HepG2 (cell line): ENCODE results near the gene AFAP1. TPM values are rescaled to one million over a fixed set of nuclear protein-coding genes. Genes with fewer than 3 reads are reported as not detected.

Experiments
- ATAC-seq: fragments of 200-7000 bp; cut with Tn5 transposase; 3 replicates; pipeline ENCODE4 v1.9.1; 2020; ENCODE audit warnings: mild to moderate bottlenecking, moderate library complexity
- BruUV-seq: library from RNA; stranded (reverse); fragments of 400-500 nt; replicated peaks from 2 replicates; lab custom pipeline; 2021; lab: Mats Ljungman, UMichigan
- CTCF ChIA-PET: fragments of 300-600 bp; formaldehyde crosslinking; extraction: SDS; loops from one replicate; lab custom pipeline; 2021; ENCODE audit warnings: low total read pairs, inconsistent platforms, low intra/inter-chr PET ratio; lab: Yijun Ruan, JAX
- POLR2A ChIA-PET: fragments of 350-600 bp; sonication (Branson Sonifier 250); formaldehyde crosslinking; loops from one replicate; lab custom pipeline; 2020; ENCODE audit warnings: antibody characterized with exemption, inconsistent platforms; lab: Yijun Ruan, JAX
- DNase-seq: peaks from one replicate; pipeline ENCODE4 v3.0.0-alpha.2; 2015; ENCODE audit warnings: low spot score
- FAIRE-seq: peaks from 3 replicates; lab custom pipeline; 2011; peaks lifted over from hg19 to GRCh38; lab: Jason Lieb, UNC
- H2AFZ ChIP-seq: one replicate; pipeline ENCODE4 v1.6.1; 2011; ENCODE audit warnings: low read length, inconsistent platforms
- H3K27ac ChIP-seq: fragments of 300-600 bp; 3 replicates; pipeline ENCODE4 v1.8.0; 2011; ENCODE audit warnings: mixed run types, mild to moderate bottlenecking, mixed read lengths, low read length, inconsistent platforms; ENCODE audit not compliant: insufficient read depth; ENCODE audit errors: extremely low read length
- H3K27me3 ChIP-seq, 2 experiments: fragments of 200-600 bp in 1 of 2; 2 replicates in 1 of 2; 3 replicates in 1 of 2; pipeline versions ENCODE4 v1.6.0 to v1.8.0; 2011; ENCODE audit warnings: low read length in 2 of 2, mild to moderate bottlenecking in 2 of 2, moderate library complexity in 2 of 2, inconsistent platforms in 1 of 2; ENCODE audit not compliant: insufficient read depth in 2 of 2, control insufficient read depth in 1 of 2
- H3K36me3 ChIP-seq, 2 experiments: fragments of 200-600 bp in 1 of 2; replicated peaks in 1 of 2; 2 replicates in 1 of 2; 3 replicates in 1 of 2; pipeline versions ENCODE4 v1.5.1 to v1.8.0; 2011; ENCODE audit warnings: low read length in 2 of 2, inconsistent platforms in 1 of 2; ENCODE audit not compliant: insufficient read depth in 2 of 2, control insufficient read depth in 1 of 2
- H3K4me1 ChIP-seq: 2 replicates; pipeline ENCODE4 v1.5.1; 2012; ENCODE audit warnings: low read length, inconsistent platforms; ENCODE audit not compliant: insufficient read depth
- H3K4me2 ChIP-seq: 2 replicates; pipeline ENCODE4 v1.6.0; 2011; ENCODE audit warnings: low read depth, low read length, inconsistent platforms
- H3K4me3 ChIP-seq, 3 experiments: fragments of 200-600 bp in 1 of 3; sonication (generic), shearing (Covaris generic) in 1 of 3; replicated peaks in 1 of 3; 2 replicates each; pipeline ENCODE4 v1.5.1; 2011 to 2016; ENCODE audit warnings: low read length in 3 of 3, inconsistent platforms in 2 of 3, low read depth in 2 of 3, mild to moderate bottlenecking in 2 of 3, control low read depth in 1 of 3, mixed read lengths in 1 of 3; ENCODE audit not compliant: insufficient read depth in 1 of 3
- H3K79me2 ChIP-seq: one replicate; pipeline ENCODE4 v1.6.1; 2011; ENCODE audit warnings: low read length, inconsistent platforms; ENCODE audit not compliant: insufficient read depth
- H3K9ac ChIP-seq: 2 replicates; pipeline ENCODE4 v1.6.0; 2011; ENCODE audit warnings: mild to moderate bottlenecking, low read depth, low read length, inconsistent platforms; ENCODE audit not compliant: insufficient read depth
- H3K9me3 ChIP-seq: 2 replicates; pipeline ENCODE4 v1.5.1; 2012; ENCODE audit warnings: mild to moderate bottlenecking, low read length
- H4K20me1 ChIP-seq: 2 replicates; pipeline ENCODE4 v1.6.0; 2011; ENCODE audit warnings: inconsistent platforms, mild to moderate bottlenecking, low read length, moderate library complexity; ENCODE audit not compliant: insufficient read depth
- AGO2 ChIP-seq: fragments of 200-400 bp; formaldehyde crosslinking; optimal IDR thresholded peaks from 2 replicates; pipeline ENCODE3; 2017; ENCODE audit warnings: mild to moderate bottlenecking, low read depth, low read length, moderate library complexity
- GLMP ChIP-seq: sonication (generic); formaldehyde crosslinking; IDR thresholded peaks from 2 replicates; pipeline ENCODE4 v1.9.0; 2021; ENCODE audit warnings: missing genetic modification reagents, mild to moderate bottlenecking, borderline replicate concordance
- HCFC1 ChIP-seq: fragments of 150-350 bp; IDR thresholded peaks from 2 replicates; pipeline ENCODE4 v1.6.1; 2014; ENCODE audit warnings: low read depth, low read length
- MXD3 ChIP-seq: IDR thresholded peaks from 2 replicates; pipeline ENCODE4 v1.6.1; 2016; ENCODE audit warnings: mild to moderate bottlenecking, missing biosample characterization, missing genetic modification reagents
- PRDM4 ChIP-seq: sonication (generic); formaldehyde crosslinking; IDR thresholded peaks from 2 replicates; pipeline ENCODE4 v1.9.0; 2021; ENCODE audit warnings: missing genetic modification reagents, borderline replicate concordance
- RXRA ChIP-seq: sonication (generic); formaldehyde crosslinking; IDR thresholded peaks from 2 replicates; pipeline ENCODE4 v1.5.1; 2020; ENCODE audit warnings: missing genetic modification reagents
- SATB2 ChIP-seq: sonication (generic); formaldehyde crosslinking; IDR thresholded peaks from 2 replicates; pipeline ENCODE4 v1.5.0; 2020; ENCODE audit warnings: missing genetic modification reagents
- TFDP2 ChIP-seq: sonication (generic); formaldehyde crosslinking; IDR thresholded peaks from 2 replicates; pipeline ENCODE4 v1.4.0; 2020; ENCODE audit warnings: missing genetic modification reagents
- TRIM22 ChIP-seq: fragments of 450-650 bp; IDR thresholded peaks from 2 replicates; pipeline ENCODE4 v1.6.1; 2017
- ZIK1 ChIP-seq: sonication (generic); formaldehyde crosslinking; IDR thresholded peaks from 2 replicates; pipeline ENCODE4 v1.5.0; 2020; ENCODE audit warnings: mild to moderate bottlenecking, low read depth, missing genetic modification reagents, borderline replicate concordance
- ZNF496 ChIP-seq: sonication (generic); formaldehyde crosslinking; IDR thresholded peaks from 2 replicates; pipeline ENCODE4 v1.8.1; 2023; ENCODE audit warnings: mild to moderate bottlenecking, moderate library complexity, missing genetic modification reagents; ENCODE audit not compliant: insufficient replicate concordance
- ZNF597 ChIP-seq: sonication (generic); formaldehyde crosslinking; IDR thresholded peaks from 2 replicates; pipeline ENCODE4 v1.5.0; 2020; ENCODE audit warnings: missing genetic modification reagents
- ZNF614 ChIP-seq: IDR thresholded peaks from 2 replicates; pipeline ENCODE4 v1.6.1; 2018; ENCODE audit warnings: missing biosample characterization, missing genetic modification reagents, inconsistent platforms, borderline replicate concordance
- ZNF883 ChIP-seq: sonication (generic); formaldehyde crosslinking; IDR thresholded peaks from 2 replicates; pipeline ENCODE4 v1.5.1; 2020; ENCODE audit warnings: mild to moderate bottlenecking, missing genetic modification reagents; ENCODE audit errors: not compliant biosample characterization
- WGBS: methylation state at CpG from one replicate; pipeline ENCODE4 v1.1.6; 2017; ENCODE audit warnings: low lambda C conversion rate; 5-methylcytosine and 5-hydroxymethylcytosine counted together
- in situ Hi-C: cut with HindIII; loops from 2 replicates; pipeline ENCODE4 v1.10.0; 2017; ENCODE audit warnings: low pct_unique_long_range_greater_than_20kb; ENCODE audit not compliant: extremely low pct_ligation_motif_present
- intact Hi-C: fragments of 100-400 bp; cut with micrococcal nuclease; formaldehyde crosslinking; loops from one replicate; pipeline ENCODE4 v1.10.0; 2022; ENCODE audit not compliant: unreplicated experiment
- polyA plus RNA-seq, 8 experiments: library from polyadenylated mRNA; depleted of rRNA in 3 of 8; stranded (reverse) in 7 of 8; unstranded in 1 of 8; fragments of >200 nt; fragmentation: Illumina TruSeq in 4 of 8; extraction: Trizol in 4 of 8; gene quantifications; 2 replicates each; pipeline versions ENCODE4 v1.2.1 to v1.2.3, GENCODE V29; 2011 to 2016; ENCODE audit warnings: low read depth in 4 of 8, missing spikeins in 1 of 8, mixed read lengths in 1 of 8; ENCODE audit not compliant: insufficient read depth in 1 of 8
- total RNA-seq, 5 experiments: library from RNA; depleted of rRNA; stranded (reverse); fragments of >200 nt; fragmentation: Illumina TruSeq; extraction: Trizol; gene quantifications; 2 replicates each; pipeline ENCODE4 v1.2.3, GENCODE V29; 2016; ENCODE audit warnings: low read depth in 1 of 5

Gene AFAP1
- total and polyA plus RNA-seq, 2 of the 13 experiments (the other 11 are each of a cell fraction or from before 2014, with no cell fraction given) = 2.5 TPM

- no peak for FAIRE-seq
- in situ Hi-C loops = no loop called here
- no peak for ATAC-seq
- no peak for TF ChIP-seq SATB2 (CRISPR knock-in tag)
- TF ChIP-seq TRIM22 = no peak
- TF ChIP-seq GLMP = no peak
- TF ChIP-seq RXRA (CRISPR knock-in tag) = no peak
- no peak for TF ChIP-seq ZNF496 (CRISPR knock-in tag)
- TF ChIP-seq TFDP2 = no peak
- no peak for TF ChIP-seq AGO2
- TF ChIP-seq MXD3 (CRISPR knock-in tag) = no peak
- no peak for TF ChIP-seq ZIK1 (CRISPR knock-in tag)
- no peak for TF ChIP-seq ZNF883 (CRISPR knock-in tag)
- TF ChIP-seq ZNF614 = no peak
- TF ChIP-seq PRDM4 (CRISPR knock-in tag) = no peak
- no peak for TF ChIP-seq HCFC1
- no peak for TF ChIP-seq ZNF597 (CRISPR knock-in tag)
Measured at GRCh38 chr4:7897811-7898210, 41.9 kb downstream of the AFAP1 start.

More at GRCh38 chr4:7897811-7898210, 41.9 kb downstream of the AFAP1 start:
- Histone ChIP-seq H3K4me3 (no peak overlapping the region), H3K9ac (no peak overlapping the region), H3K4me1 (peaks cover 13% of the 10 kb centered on the region), H3K27ac (no peak overlapping the region), H2AFZ (no peak overlapping the region), H3K9me3 (no peaks in the 10 kb centered on the region), H3K36me3 (no peaks in the 10 kb centered on the region), H3K27me3 (no peaks in the 10 kb centered on the region), H4K20me1 (peaks cover 3% of the 10 kb centered on the region; the same call in 1 of the 2 replicates), H3K4me2 (no peak overlapping the region), H3K79me2 (no peaks in the 10 kb centered on the region)
- CTCF ChIA-PET = no interaction called here
- no peak for DNase-seq
- intact Hi-C loops = no loop called here
- 95% methylated on average over 7 of the region's 7 CpGs for WGBS
- POLR2A ChIA-PET = no interaction called here
- no TSS peak for BruUV-seq
